GM11168 (cell line): ENCODE results near the gene GLUD1.
"Not testable (repeated sequence)": the region's sequence is repeated elsewhere in the genome, so short reads cannot be mapped to it uniquely, and the experiment has no call there.

ENCODE experiments used
- in situ Hi-C: fragments of 300-500 bp; cut with MboI; formaldehyde crosslinking; loops from one replicate; pipeline ENCODE4 v1.12.0; 2022; ENCODE audit warnings: low sequenced_read_pairs; ENCODE audit not compliant: unreplicated experiment

Gene GLUD1

GRCh38 chr10:87092376-87092860 lies 2.2 kb downstream of the GLUD1 start:
- in situ Hi-C loops = no loop called here

GRCh38 chr10:87090779-87091178 lies 3.9 kb downstream of the GLUD1 start:
- in situ Hi-C loops = no loop called here

GRCh38 chr10:87089746-87090145 lies 4.9 kb downstream of the GLUD1 start:
- in situ Hi-C loops = no loop called here

DNA sequence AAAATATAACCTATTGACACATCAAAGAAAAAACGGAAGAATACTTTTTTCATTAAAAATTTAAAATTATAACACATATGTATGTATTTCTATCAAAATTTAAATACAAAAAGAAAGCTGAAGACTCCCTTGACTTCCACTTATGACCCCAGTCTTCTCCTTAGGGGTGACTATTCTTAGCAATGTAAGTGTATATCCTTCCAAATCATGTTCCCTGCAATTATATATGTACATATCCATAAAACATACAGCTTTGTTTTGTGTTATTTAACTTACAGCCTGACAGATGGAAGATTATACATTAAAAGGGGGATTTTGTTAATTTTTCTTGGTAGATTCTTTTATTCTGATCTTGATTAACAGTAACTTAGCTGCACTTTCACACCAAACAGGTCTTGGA lies 9.1 kb downstream of the GLUD1 start:
- in situ Hi-C loops = no loop called here

DNA sequence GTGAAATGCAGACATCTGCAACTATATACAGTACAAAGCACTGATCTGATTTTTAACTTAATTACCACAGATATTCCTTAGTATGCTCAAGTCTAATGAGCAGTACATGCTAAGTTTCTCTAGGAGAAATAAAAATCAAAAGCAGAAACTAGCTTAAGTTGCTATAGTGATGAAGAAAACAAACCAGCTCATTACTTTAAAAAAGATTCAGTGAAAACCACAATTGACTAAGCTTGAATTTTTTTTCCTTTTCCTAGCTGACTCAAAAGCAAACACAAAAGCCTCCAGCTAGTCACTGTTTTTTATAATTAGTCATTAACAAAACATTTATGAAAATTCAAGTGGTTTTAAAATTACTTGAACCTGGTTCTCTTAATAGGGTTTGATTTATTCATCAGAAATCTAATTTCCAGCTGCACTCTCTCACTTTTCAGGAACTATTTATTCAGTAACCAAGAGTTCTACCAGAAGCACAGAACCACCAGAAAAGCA lies 10.3 kb downstream of the GLUD1 start:
- in situ Hi-C loops = not testable (repeated sequence)

DNA sequence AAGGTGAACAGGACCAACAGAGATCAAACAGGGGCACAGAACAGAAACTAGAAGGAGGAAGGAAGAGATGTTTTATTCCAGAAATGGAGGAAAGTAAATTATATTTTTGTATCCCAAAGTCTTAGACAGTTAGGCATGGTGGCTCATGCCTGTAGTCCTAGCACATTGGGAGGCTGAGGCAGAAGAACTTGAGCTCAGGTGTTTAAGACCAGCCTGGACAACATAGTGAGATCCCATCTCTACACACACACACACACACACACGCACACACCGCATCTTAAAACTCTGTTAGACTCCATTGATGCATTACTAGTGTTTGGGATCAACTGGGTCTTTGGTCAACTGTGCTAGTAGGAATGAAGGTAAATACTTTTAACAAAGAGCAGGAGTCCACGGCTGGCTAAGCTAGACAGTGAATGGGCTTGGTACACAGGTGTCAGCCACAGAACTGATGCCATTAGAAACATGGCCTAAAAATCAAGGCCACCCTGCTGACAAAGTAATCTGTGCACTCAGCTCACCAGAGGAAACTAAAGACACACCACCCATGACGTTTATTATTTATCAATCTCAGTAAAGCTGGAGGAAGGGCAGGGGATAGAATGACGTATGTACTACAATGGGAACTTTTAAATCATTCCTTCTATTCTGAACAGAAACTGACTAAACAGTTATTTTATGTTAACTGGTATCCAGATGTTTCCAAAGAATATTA lies 10.9 kb downstream of the GLUD1 start:
- in situ Hi-C loops = not testable (repeated sequence)

GRCh38 chr10:87082219-87082618 lies 12.4 kb downstream of the GLUD1 start:
- in situ Hi-C loops = not testable (repeated sequence)

- in situ Hi-C loops = not testable (repeated sequence)
These were observed 13.1 kb downstream of the GLUD1 start for GRCh38 chr10:87081574-87081973.

DNA sequence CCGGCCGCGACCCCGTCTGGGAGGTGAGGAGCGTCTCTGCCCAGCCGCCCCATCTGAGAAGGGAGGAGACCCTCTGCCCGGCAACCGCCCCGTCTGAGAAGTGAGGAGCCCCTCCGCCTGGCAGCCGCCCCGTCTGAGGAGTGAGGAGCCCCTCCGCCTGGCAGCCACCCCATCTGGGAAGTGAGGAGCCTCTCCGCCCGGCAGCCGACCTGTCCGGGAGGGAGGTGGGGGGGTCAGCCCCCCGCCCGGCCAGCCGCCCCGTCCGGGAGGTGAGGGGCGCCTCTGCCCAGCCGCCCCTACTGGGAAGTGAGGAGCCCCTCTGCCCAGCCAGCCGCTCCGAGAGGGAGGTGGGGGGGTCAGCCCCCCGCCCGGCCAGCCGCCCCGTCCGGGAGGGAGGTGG lies 14.0 kb downstream of the GLUD1 start:
- in situ Hi-C loops = not testable (repeated sequence)

GRCh38 chr10:87079106-87079836 lies 15.4 kb downstream of the GLUD1 start:
- in situ Hi-C loops = no loop called here

DNA sequence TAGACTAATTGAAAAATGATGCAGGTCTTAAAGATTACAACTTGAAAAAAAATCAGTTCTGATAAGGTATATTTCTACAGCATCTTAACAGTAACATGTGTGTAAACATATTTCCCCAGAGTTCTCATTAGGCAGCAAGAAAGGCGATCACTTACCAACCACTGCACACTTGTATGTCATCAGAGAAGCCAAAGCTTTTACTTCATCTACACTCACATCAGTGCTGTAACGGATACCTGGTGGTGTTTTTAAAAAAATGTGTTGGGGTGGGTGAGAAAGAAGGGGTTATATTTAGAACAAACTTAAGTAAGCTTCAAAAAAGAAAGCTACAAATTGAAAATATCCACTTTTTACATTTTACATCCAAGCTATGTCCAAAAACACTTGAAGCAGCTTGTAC lies 18.2 kb downstream of the GLUD1 start:
- in situ Hi-C loops = not testable (repeated sequence)

DNA sequence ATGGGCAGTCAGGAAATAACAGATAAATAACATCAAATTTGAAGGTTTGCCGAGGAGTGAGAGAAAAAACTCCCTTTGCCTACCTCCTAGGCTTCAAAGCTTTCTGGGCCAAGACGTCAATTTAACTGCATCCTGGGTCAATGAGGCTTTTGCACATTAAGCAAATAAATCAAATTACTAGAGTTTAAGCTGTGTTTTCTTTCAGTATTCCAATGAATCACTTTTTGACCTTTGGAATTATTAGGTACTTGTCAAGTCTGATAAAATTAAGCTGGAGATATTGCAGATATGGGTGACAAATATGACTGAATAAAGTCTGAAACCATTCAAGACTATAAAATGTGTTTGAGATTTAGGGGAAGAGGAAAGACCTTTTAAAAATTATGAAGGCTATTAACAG lies 22.2 kb downstream of the GLUD1 start:
- in situ Hi-C loops = no loop called here

- in situ Hi-C loops = no loop called here
These were observed 26.4 kb downstream of the GLUD1 start for GRCh38 chr10:87068281-87068680.

DNA sequence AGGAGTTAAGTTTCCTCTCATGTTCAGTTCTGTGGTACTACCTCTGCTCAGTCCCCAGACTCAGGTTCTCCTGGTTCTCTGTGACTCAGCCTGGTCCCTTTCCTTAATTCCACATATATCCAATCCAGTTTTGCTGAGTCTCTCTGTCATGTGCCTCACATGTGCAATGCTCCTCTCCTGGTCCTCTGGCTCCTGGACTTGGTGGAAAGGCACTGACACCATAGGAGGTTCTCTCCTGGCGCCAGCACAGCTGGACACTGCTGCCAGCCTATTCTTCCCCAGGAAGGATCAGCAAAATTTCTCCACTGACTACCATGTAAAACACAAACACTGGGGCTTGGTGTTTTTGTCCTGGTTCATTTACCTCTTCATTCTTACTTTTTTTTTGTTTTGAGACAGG lies 27.8 kb downstream of the GLUD1 start:
- in situ Hi-C loops = no loop called here

- in situ Hi-C loops = no loop called here
These were observed 28.5 kb downstream of the GLUD1 start for GRCh38 chr10:87066178-87066577.

- in situ Hi-C loops = no loop called here
These were observed 30.0 kb downstream of the GLUD1 start for GRCh38 chr10:87064651-87065050.

- in situ Hi-C loops = no loop called here
These were observed 34.2 kb downstream of the GLUD1 start for GRCh38 chr10:87060280-87060928.

- in situ Hi-C loops = no loop called here
These were observed 35.2 kb downstream of the GLUD1 start for GRCh38 chr10:87059401-87059800.

DNA sequence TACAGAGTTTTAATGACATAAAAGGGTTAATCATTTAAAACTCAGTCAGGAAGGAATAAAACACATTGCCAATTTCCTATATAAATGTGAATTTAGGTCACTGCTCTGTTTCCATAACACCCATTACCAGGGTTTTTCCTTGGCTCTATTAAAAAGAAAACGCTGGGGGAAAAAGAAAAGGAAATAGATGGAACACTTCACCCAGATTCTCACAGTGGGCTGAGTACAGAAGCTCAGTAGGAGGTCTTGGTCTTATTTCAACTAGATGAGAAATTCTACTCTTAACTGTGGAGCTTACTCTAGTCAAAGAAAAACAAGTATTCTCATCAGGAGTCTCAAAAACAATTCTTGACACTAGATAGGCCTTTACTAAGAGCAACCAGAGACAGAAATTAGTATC lies 36.5 kb downstream of the GLUD1 start:
- in situ Hi-C loops = no loop called here

DNA sequence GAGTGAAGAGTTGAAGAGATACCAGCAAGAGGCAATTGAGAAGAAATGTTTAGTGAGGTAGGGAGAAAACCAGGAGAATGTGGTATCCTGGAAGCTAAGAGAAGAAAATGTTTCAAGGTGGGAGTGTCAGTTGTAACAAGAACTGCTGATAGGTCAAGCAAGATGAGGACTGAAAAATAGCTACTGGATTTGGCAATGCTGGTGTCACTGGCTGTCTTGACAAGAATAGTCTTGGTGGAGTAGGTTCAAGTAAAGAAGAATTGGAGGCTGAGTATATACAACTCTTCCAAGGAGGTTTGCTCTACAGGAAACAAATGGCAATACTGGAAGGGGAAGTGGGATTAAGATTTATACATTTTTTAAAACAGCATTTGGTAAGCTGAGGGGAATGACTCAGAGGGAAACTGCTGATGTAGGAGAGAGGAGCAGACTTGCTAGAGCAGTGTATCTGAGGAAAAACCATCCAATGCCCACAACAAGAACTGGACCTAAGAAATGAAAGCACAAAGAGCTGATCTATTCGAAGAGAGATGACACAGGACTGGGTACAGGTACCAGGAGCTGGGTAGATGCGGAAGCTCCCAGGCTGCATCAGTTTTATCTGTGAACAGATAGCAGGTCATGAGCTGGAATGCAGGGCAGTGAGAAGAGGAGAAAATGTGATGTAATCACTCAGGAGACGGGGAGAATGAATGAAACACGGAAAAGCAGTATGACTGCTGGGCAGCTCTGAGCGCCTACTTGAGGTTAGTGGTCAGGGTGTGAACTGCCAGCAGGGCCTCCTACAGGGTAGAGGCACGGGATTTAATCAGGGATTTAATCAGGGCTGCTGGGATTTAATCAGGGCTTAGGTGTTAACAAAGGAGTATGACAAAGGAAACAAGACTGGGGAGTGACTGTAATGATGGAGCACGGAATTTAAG lies 40.0 kb downstream of the GLUD1 start:
- in situ Hi-C loops = no loop called here
